Psoas muscle (tissue), 8 donors: ENCODE data around the gene CA12. TPM values are rescaled to one million over a fixed set of nuclear protein-coding genes. Genes with fewer than 3 reads are reported as not detected.

ENCODE experiments used
- ATAC-seq, 4 donors: fragments of 200-7000 bp; cut with Tn5 transposase; one replicate each; pipeline ENCODE4 v1.9.1; 2020; ENCODE audit warnings: moderate library complexity in 3 of 4, mild to moderate bottlenecking in 2 of 4
- DNase-seq, 2 donors: peaks; one replicate each; pipeline ENCODE4 v3.0.0-alpha.2; 2020
- H3K27ac ChIP-seq: fragments of 200-600 bp; one replicate; pipeline ENCODE4 v1.8.0; 2022
- H3K27me3 ChIP-seq, 3 donors: fragments of 200-600 bp in 1 of 3; one replicate each; pipeline versions ENCODE4 v1.6.1 to v1.8.0; 2013 to 2022; ENCODE audit warnings: low read length in 2 of 3, mild to moderate bottlenecking in 2 of 3, moderate library complexity in 1 of 3; ENCODE audit not compliant: insufficient read depth in 3 of 3
- H3K36me3 ChIP-seq, 2 donors: fragments of 200-600 bp in 1 of 2; one replicate each; pipeline versions ENCODE4 v1.6.1 to v1.8.0; 2013 to 2022; ENCODE audit warnings: low read depth in 1 of 2, mild to moderate bottlenecking in 1 of 2, moderate library complexity in 1 of 2; ENCODE audit not compliant: insufficient read depth in 1 of 2
- H3K4me1 ChIP-seq: fragments of 200-600 bp; one replicate; pipeline ENCODE4 v1.8.0; 2022
- H3K4me3 ChIP-seq: fragments of 200-600 bp; one replicate; pipeline ENCODE4 v1.8.0; 2022; ENCODE audit warnings: mild to moderate bottlenecking
- H3K9me3 ChIP-seq: fragments of 200-600 bp; one replicate; pipeline ENCODE4 v1.8.0; 2022
- WGBS, 3 donors: extraction: QIAGEN DNeasy Blood & Tissue Kit; methylation state at CpG; one replicate each; pipeline versions ENCODE4 v1.1.6 to v1.1.7; 2013; 5-methylcytosine and 5-hydroxymethylcytosine counted together
- intact Hi-C, 2 donors: fragments of 100-400 bp; cut with DNase I; formaldehyde crosslinking; loops; one replicate each; pipeline versions ENCODE4 v1.11.0 to v1.14.2; 2022
- polyA plus RNA-seq, 3 donors: library from polyadenylated mRNA; stranded (reverse); fragments of 200-250 nt; gene quantifications; one replicate each; pipeline ENCODE4 v1.2.3, GENCODE V29; 2013
- total RNA-seq, 4 donors: library from RNA; stranded (reverse); fragmentation: NEBNext Ultra II Directional in 2 of 4; extraction: Animal tissue kit (Norgen Biotek cat#: 25700) in 2 of 4; gene quantifications; one replicate each; pipeline versions ENCODE4 v1.2.1 to v1.2.4, GENCODE V29; 2021 to 2023
- TF ChIP-seq, protein P1 (sequence below): fragments of 200-600 bp; IDR thresholded peaks from one replicate; pipeline ENCODE4 v1.8.0; 2022; ENCODE audit warnings: antibody characterized with exemption
- donor health status: healthy with polysubstance abuse.
- donor health status: DM: no; HTN: no; CAD: no; lungs with moderate emphysema.
- donor health status: Bipolar disorder and iron deficiency.
- donor health status: healthy.
- donor health status: DM: yes; HTN: yes; CAD: no.
- donor health status: DM: no; HTN: no; CAD: no.
- donor health status: DM: no; HTN: no; CAD: no.
- donor health status: DM: yes; HTN: yes; CAD: no.

CA12 gene
- total and polyA plus RNA-seq, 7 donors = 0.01 to 0.25 (median 0.16) TPM

- Histone ChIP-seq H3K4me3 (no peak overlapping the region), H3K27ac (no peak overlapping the region), H3K9me3 (no peaks in the 10 kb centered on the region), H3K36me3 (no peaks in the 10 kb centered on the region), H3K4me1 (no peaks in the 10 kb centered on the region), H3K27me3 (no peaks in the 10 kb centered on the region)
- ATAC-seq (peak in 2 of 4 donors; percentile 57 to 60), DNase-seq (no peak)
- intact Hi-C loops = loop anchor here (1.0 to 10.0 kb wide), 3 partner anchors 112 to 228 kb away; no protein-coding TSS in a partner anchor
- WGBS, 3 donors = 58 to 72% (median 65%) methylated on average over 7 of the region's 7 CpGs
- TF ChIP-seq, protein P1, sequence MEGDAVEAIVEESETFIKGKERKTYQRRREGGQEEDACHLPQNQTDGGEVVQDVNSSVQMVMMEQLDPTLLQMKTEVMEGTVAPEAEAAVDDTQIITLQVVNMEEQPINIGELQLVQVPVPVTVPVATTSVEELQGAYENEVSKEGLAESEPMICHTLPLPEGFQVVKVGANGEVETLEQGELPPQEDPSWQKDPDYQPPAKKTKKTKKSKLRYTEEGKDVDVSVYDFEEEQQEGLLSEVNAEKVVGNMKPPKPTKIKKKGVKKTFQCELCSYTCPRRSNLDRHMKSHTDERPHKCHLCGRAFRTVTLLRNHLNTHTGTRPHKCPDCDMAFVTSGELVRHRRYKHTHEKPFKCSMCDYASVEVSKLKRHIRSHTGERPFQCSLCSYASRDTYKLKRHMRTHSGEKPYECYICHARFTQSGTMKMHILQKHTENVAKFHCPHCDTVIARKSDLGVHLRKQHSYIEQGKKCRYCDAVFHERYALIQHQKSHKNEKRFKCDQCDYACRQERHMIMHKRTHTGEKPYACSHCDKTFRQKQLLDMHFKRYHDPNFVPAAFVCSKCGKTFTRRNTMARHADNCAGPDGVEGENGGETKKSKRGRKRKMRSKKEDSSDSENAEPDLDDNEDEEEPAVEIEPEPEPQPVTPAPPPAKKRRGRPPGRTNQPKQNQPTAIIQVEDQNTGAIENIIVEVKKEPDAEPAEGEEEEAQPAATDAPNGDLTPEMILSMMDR = peak; percentile 71
Observed at GRCh38 chr15:63402498-63403253, 21.0 kb upstream of the CA12 start.

DNA sequence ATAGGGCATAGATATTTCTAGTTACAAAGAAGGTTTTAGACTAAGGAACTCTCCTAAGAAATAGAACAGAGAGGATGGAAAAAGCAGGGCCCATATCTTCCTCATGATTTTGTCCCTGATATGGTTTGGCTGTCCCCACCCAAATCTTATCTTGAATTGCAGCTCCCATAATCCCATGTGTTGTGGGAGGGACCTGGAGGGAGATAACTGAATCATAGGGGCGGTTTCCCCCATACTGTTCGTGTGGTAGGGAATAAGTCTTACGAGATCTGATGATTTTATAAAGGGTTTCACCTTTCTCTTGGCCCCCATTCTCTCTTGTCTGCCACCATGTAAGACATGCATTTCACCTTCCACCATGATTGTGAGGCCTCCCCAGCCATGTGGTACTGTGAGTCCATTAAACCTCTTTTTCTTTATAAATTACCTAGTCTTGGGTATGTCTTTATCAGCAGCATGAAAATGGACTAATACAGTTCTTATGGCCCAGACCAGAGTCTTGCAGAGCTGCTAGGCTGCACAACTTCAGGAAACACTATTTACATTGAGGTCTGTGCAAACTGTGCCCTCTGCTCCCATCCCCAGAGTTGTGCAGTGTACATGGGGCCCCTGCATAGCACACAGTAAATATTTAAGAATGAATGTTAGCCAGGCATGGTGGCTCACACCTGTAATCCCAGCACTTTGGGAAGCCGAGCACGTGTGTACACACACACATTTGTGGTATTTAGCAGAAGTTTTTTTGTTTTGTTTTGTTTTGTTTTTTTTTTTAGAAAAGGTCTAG, 20.3 kb upstream of the CA12 start:
- no peak overlapping the region for H3K27ac ChIP-seq
- no peaks in the 10 kb centered on the region for H3K9me3 ChIP-seq
- no peaks in the 10 kb centered on the region for H3K27me3 ChIP-seq
- WGBS, 3 donors = 96 to 97% (median 96%) methylated on average over 5 of the region's 5 CpGs
- H3K36me3 ChIP-seq = no peaks in the 10 kb centered on the region
- ATAC-seq (no peak), DNase-seq (no peak)
- intact Hi-C loops = loop anchor here in 1 of 2 donors (2.0 to 10.0 kb wide), 2 partner anchors 111 to 227 kb away; no protein-coding TSS in a partner anchor
- TF ChIP-seq, protein P1 = no peak
- H3K4me3 ChIP-seq = no peak overlapping the region
- H3K4me1 ChIP-seq = no peaks in the 10 kb centered on the region

- ATAC-seq (no peak), DNase-seq (no peak)
- H3K4me3 ChIP-seq = no peak overlapping the region
- H3K4me1 ChIP-seq = no peaks in the 10 kb centered on the region
- intact Hi-C loops = loop anchor here in 1 of 2 donors (10.0 kb wide), 1 partner anchor 226 kb away; no protein-coding TSS in a partner anchor
- 80 to 91% (median 82%) methylated on average over 2 of the region's 2 CpGs for WGBS, 3 donors
- no peaks in the 10 kb centered on the region for H3K36me3 ChIP-seq
- no peaks in the 10 kb centered on the region for H3K9me3 ChIP-seq
- TF ChIP-seq, protein P1 = no peak
- no peaks in the 10 kb centered on the region for H3K27me3 ChIP-seq
- no peak overlapping the region for H3K27ac ChIP-seq
Observed at GRCh38 chr15:63401078-63401477, 19.4 kb upstream of the CA12 start.

- no peaks in the 10 kb centered on the region for H3K4me1 ChIP-seq
- intact Hi-C loops = no loop called here
- H3K27ac ChIP-seq = no peak overlapping the region
- no peak overlapping the region for H3K4me3 ChIP-seq
- H3K36me3 ChIP-seq = no peaks in the 10 kb centered on the region
- WGBS, 3 donors = 88 to 91% (median 89%) methylated on average over 2 of the region's 2 CpGs
- H3K27me3 ChIP-seq = no peaks in the 10 kb centered on the region
- no peak for DNase-seq
- no peak for ATAC-seq
- H3K9me3 ChIP-seq = no peaks in the 10 kb centered on the region
- TF ChIP-seq, protein P1 = no peak
Observed at GRCh38 chr15:63398456-63398855, 16.8 kb upstream of the CA12 start.
